ENCODE data around the gene PPARG.
"Not testable (repeated sequence)": the region's sequence is repeated elsewhere in the genome, so short reads cannot be mapped to it uniquely, and the experiment has no call there.

PPARG gene

GRCh38 chr3:12473511-12473910 lies 184.6 kb downstream of the PPARG start:
- H2AFZ ChIP-seq = no peak overlapping the region
- no peak overlapping the region for H3K4me3 ChIP-seq (ENCODE audit: low read depth, low read length)
- no peak overlapping the region for H3K27ac ChIP-seq

GRCh38 chr3:12476238-12476897 lies 187.5 kb downstream of the PPARG start:
- no peaks in the 10 kb centered on the region for H3K27me3 ChIP-seq (ENCODE audit: control insufficient read depth, insufficient read depth, low read length)
- H3K9ac ChIP-seq = no peak overlapping the region
- H3K9me3 ChIP-seq (ENCODE audit: control insufficient read depth, low read length) = no peaks in the 10 kb centered on the region
- peak overlapping the region; percentile 16 for H3K27ac ChIP-seq
- peak overlapping the region; percentile 65 for H2AFZ ChIP-seq
- H3K36me3 ChIP-seq (ENCODE audit: control insufficient read depth, insufficient read depth, low read length) = no peaks in the 10 kb centered on the region
- no peaks in the 10 kb centered on the region for H3K79me2 ChIP-seq
- H3K4me2 ChIP-seq (ENCODE audit: low read length) = peak overlapping the region; percentile 9
- H3K4me1 ChIP-seq = peaks cover 3% of the 10 kb centered on the region
- H3K4me3 ChIP-seq (ENCODE audit: low read depth, low read length) = no peak overlapping the region
- no peak for TF ChIP-seq CTCF (IDR thresholded peaks at IDR 0.05)

More at GRCh38 chr3:12473511-12473910, 184.6 kb downstream of the PPARG start:
- Histone ChIP-seq H3K4me2 (ENCODE audit: low read length) (no peak overlapping the region), H3K9me3 (ENCODE audit: control insufficient read depth, low read length) (no peaks in the 10 kb centered on the region), H3K27me3 (ENCODE audit: control insufficient read depth, insufficient read depth, low read length) (no peaks in the 10 kb centered on the region), H3K4me1 (no peaks in the 10 kb centered on the region), H3K9ac (no peak overlapping the region), H3K36me3 (ENCODE audit: control insufficient read depth, insufficient read depth, low read length) (no peaks in the 10 kb centered on the region), H3K79me2 (no peaks in the 10 kb centered on the region)
- TF ChIP-seq CTCF (IDR thresholded peaks at IDR 0.05) = no peak

- Histone ChIP-seq H3K27ac (no peak overlapping the region), H3K4me3 (ENCODE audit: low read depth, low read length) (no peak overlapping the region), H3K27me3 (ENCODE audit: control insufficient read depth, insufficient read depth, low read length) (no peaks in the 10 kb centered on the region), H2AFZ (no peak overlapping the region), H3K36me3 (ENCODE audit: control insufficient read depth, insufficient read depth, low read length) (no peaks in the 10 kb centered on the region), H3K9ac (no peak overlapping the region), H3K4me2 (ENCODE audit: low read length) (no peak overlapping the region), H3K4me1 (peaks cover 3% of the 10 kb centered on the region), H3K9me3 (ENCODE audit: control insufficient read depth, low read length) (no peaks in the 10 kb centered on the region), H3K79me2 (no peaks in the 10 kb centered on the region)
- TF ChIP-seq CTCF (IDR thresholded peaks at IDR 0.05) = no peak
Measured at GRCh38 chr3:12477256-12477655, 188.4 kb downstream of the PPARG start.

GRCh38 chr3:12478326-12478725 lies 189.5 kb downstream of the PPARG start:
- Histone ChIP-seq H3K79me2 (no peaks in the 10 kb centered on the region), H3K4me2 (ENCODE audit: low read length) (no peak overlapping the region), H2AFZ (no peak overlapping the region), H3K9me3 (ENCODE audit: control insufficient read depth, low read length) (no peaks in the 10 kb centered on the region), H3K27me3 (ENCODE audit: control insufficient read depth, insufficient read depth, low read length) (no peaks in the 10 kb centered on the region), H3K9ac (no peak overlapping the region), H3K36me3 (ENCODE audit: control insufficient read depth, insufficient read depth, low read length) (no peaks in the 10 kb centered on the region), H3K27ac (no peak overlapping the region), H3K4me1 (peaks cover 4% of the 10 kb centered on the region), H3K4me3 (ENCODE audit: low read depth, low read length) (no peak overlapping the region)
- no peak for TF ChIP-seq CTCF (IDR thresholded peaks at IDR 0.05)

- not testable (repeated sequence) for H3K36me3 ChIP-seq (ENCODE audit: control insufficient read depth, insufficient read depth, low read length); H3K79me2 ChIP-seq; H3K4me3 ChIP-seq (ENCODE audit: low read depth, low read length); H2AFZ ChIP-seq; H3K9ac ChIP-seq; H3K27me3 ChIP-seq (ENCODE audit: control insufficient read depth, insufficient read depth, low read length); H3K27ac ChIP-seq; H3K9me3 ChIP-seq (ENCODE audit: control insufficient read depth, low read length); H3K4me2 ChIP-seq (ENCODE audit: low read length)
- H3K4me1 ChIP-seq = peaks cover 10% of the 10 kb centered on the region
Measured at GRCh38 chr3:12479198-12479597, 190.3 kb downstream of the PPARG start.
